ENCODE measurements around the gene CCDC112. TPM values are rescaled to one million over a fixed set of nuclear protein-coding genes. Genes with fewer than 3 reads are reported as not detected.

Gene CCDC112
- total and polyA plus RNA-seq, 8 donors, result 6.0 to 22.0 (median 15.9) TPM

GRCh38 chr5:115341745-115342144, 45.3 kb upstream of the CCDC112 start:
- intact Hi-C loops (cut with DNase I), result no loop called here
- H3K27me3 ChIP-seq, result no peaks in the 10 kb centered on the region
- no peaks in the 10 kb centered on the region for H3K4me1 ChIP-seq
- no peak for DNase-seq
- no peak for ATAC-seq
- TF ChIP-seq, protein P1, sequence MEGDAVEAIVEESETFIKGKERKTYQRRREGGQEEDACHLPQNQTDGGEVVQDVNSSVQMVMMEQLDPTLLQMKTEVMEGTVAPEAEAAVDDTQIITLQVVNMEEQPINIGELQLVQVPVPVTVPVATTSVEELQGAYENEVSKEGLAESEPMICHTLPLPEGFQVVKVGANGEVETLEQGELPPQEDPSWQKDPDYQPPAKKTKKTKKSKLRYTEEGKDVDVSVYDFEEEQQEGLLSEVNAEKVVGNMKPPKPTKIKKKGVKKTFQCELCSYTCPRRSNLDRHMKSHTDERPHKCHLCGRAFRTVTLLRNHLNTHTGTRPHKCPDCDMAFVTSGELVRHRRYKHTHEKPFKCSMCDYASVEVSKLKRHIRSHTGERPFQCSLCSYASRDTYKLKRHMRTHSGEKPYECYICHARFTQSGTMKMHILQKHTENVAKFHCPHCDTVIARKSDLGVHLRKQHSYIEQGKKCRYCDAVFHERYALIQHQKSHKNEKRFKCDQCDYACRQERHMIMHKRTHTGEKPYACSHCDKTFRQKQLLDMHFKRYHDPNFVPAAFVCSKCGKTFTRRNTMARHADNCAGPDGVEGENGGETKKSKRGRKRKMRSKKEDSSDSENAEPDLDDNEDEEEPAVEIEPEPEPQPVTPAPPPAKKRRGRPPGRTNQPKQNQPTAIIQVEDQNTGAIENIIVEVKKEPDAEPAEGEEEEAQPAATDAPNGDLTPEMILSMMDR (IDR thresholded peaks at IDR 0.05), result no peak
- no peak overlapping the region for H3K4me3 ChIP-seq
- H3K9me3 ChIP-seq, result no peaks in the 10 kb centered on the region
- no peak overlapping the region for H3K27ac ChIP-seq
- H3K36me3 ChIP-seq, result no peaks in the 10 kb centered on the region

DNA sequence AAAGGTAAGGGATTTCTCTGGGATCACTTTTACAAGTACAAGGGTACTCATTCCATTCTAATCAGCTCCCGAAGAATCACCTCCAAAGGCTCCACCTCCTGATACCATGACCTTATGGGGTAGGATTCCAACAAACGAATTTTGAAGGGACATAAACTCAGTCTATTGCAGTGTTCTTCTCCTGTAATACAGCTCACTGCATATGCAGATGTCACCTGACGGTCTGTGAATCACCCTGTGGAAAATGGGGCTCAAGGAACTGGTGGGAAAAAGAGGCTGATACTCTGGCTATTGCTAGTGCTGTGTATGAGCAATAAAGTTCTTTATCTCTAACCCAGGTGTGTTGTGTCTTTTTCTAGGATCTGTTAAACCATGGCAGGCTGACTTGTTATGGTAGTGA, 42.4 kb upstream of the CCDC112 start:
- intact Hi-C loops (cut with DNase I), result no loop called here
- H3K27me3 ChIP-seq, result no peaks in the 10 kb centered on the region
- no peak overlapping the region for H3K27ac ChIP-seq
- H3K4me1 ChIP-seq, result no peaks in the 10 kb centered on the region
- TF ChIP-seq, protein P1 (IDR thresholded peaks at IDR 0.05), result no peak
- H3K9me3 ChIP-seq, result no peaks in the 10 kb centered on the region
- no peaks in the 10 kb centered on the region for H3K36me3 ChIP-seq
- ATAC-seq, result no peak
- no peak overlapping the region for H3K4me3 ChIP-seq
- DNase-seq, result no peak

DNA sequence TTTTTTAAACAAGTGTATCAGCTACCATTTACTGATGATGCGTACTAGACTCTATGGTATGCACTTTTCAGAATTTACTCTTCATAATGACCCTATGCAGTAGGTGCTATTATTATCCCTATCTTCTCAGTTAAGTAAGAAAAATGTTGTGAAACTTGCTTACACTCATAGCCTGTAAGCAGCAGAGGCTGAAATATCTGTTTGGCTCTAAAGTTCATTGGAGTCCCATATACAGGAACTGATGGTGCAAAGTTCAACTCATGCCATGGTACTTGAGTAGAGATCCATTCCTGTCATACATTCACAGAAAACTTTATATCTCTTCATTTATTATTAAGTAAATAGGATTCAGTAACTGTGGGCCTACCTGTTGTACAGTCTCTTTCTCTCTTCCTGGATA, 41.4 kb upstream of the CCDC112 start:
- no peak overlapping the region for H3K27ac ChIP-seq
- intact Hi-C loops (cut with DNase I), result no loop called here
- no peak for DNase-seq
- no peak for ATAC-seq
- TF ChIP-seq, protein P1 (IDR thresholded peaks at IDR 0.05), result no peak
- no peaks in the 10 kb centered on the region for H3K9me3 ChIP-seq
- H3K27me3 ChIP-seq, result no peaks in the 10 kb centered on the region
- no peak overlapping the region for H3K4me3 ChIP-seq
- H3K36me3 ChIP-seq, result no peaks in the 10 kb centered on the region
- no peaks in the 10 kb centered on the region for H3K4me1 ChIP-seq

DNA sequence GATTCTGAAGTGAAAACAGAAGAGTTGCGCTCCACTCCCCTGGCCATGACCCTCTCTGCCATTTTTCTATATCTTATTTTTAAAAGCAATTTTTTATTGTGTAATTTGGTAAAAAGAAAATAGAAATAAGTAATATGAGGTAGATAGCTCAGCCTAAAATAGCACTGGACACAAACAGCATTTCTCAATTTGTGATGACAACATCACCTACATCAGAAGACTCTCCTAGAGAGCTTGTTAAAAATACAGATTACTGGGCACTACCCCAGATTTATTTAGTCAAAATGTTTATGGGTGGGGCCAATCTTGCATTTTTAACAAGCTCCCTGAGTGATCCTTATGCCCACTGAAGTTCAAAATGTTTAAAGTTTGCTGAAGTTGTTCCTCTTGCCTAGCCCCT, 40.5 kb upstream of the CCDC112 start:
- no peaks in the 10 kb centered on the region for H3K4me1 ChIP-seq
- H3K27ac ChIP-seq, result no peak overlapping the region
- no peaks in the 10 kb centered on the region for H3K27me3 ChIP-seq
- H3K36me3 ChIP-seq, result no peaks in the 10 kb centered on the region
- H3K9me3 ChIP-seq, result no peaks in the 10 kb centered on the region
- ATAC-seq, result no peak
- no peak overlapping the region for H3K4me3 ChIP-seq
- intact Hi-C loops (cut with DNase I), result no loop called here
- TF ChIP-seq, protein P1 (IDR thresholded peaks at IDR 0.05), result no peak
- DNase-seq, result no peak

GRCh38 chr5:115336201-115336720, 39.8 kb upstream of the CCDC112 start:
- H3K4me1 ChIP-seq, result no peaks in the 10 kb centered on the region
- intact Hi-C loops (cut with DNase I), result no loop called here
- ATAC-seq, result no peak
- H3K27me3 ChIP-seq, result no peaks in the 10 kb centered on the region
- H3K9me3 ChIP-seq, result no peaks in the 10 kb centered on the region
- no peak overlapping the region for H3K4me3 ChIP-seq
- TF ChIP-seq, protein P1 (IDR thresholded peaks at IDR 0.05), result no peak
- H3K27ac ChIP-seq, result no peak overlapping the region
- no peak for DNase-seq
- no peaks in the 10 kb centered on the region for H3K36me3 ChIP-seq
